Esophagus squamous epithelium (tissue), 5 donors: Measurements from ENCODE around the gene AIG1. TPM values are rescaled to one million over a fixed set of nuclear protein-coding genes. Genes with fewer than 3 reads are reported as not detected.
"Not testable (repeated sequence)": the region's sequence is repeated elsewhere in the genome, so short reads cannot be mapped to it uniquely, and the experiment has no call there.

Experiments used
- DNase-seq: peaks from one replicate; lab custom pipeline; 2025; lab: John Stamatoyannopoulos, UW
- H3K27ac ChIP-seq, 4 donors: fragments of 200-600 bp; sonication (generic); one replicate each; pipeline ENCODE4 v1.5.1; 2016 to 2019; ENCODE audit warnings: mild to moderate bottlenecking in 1 of 4
- H3K27me3 ChIP-seq, 4 donors: fragments of 200-600 bp; sonication (generic); 1 replicate in 3 of 4; 2 replicates in 1 of 4; pipeline versions ENCODE4 v1.5.1 to v1.6.0; 2017 to 2021; ENCODE audit warnings: antibody characterized with exemption in 1 of 4
- H3K36me3 ChIP-seq, 3 donors: fragments of 200-600 bp; sonication (generic); one replicate each; pipeline ENCODE4 v1.5.1; 2016 to 2019
- H3K4me1 ChIP-seq, 3 donors: fragments of 200-600 bp; sonication (generic); one replicate each; pipeline ENCODE4 v1.5.1; 2017 to 2019
- H3K4me3 ChIP-seq, 4 donors: fragments of 200-600 bp; sonication (generic); 1 replicate in 3 of 4; 2 replicates in 1 of 4; pipeline ENCODE4 v1.5.1; 2016 to 2019; ENCODE audit warnings: mild to moderate bottlenecking in 2 of 4, moderate library complexity in 1 of 4
- H3K9me3 ChIP-seq, 3 donors: fragments of 200-600 bp; sonication (generic); one replicate each; pipeline ENCODE4 v1.5.1; 2016 to 2019
- POLR2A ChIP-seq, 4 donors: fragments of 450-650 bp; IDR thresholded peaks; one replicate each; pipeline ENCODE4 v1.6.1; 2017; ENCODE audit warnings: antibody characterized with exemption in 4 of 4, mild to moderate bottlenecking in 4 of 4, moderate library complexity in 3 of 4
- WGBS, 2 donors: methylation state at CpG; one replicate each; pipeline ENCODE4 v1.1.5; 2018; 5-methylcytosine and 5-hydroxymethylcytosine counted together
- intact Hi-C: fragments of 100-400 bp; cut with DNase I; formaldehyde crosslinking; loops from one replicate; pipeline ENCODE4 v1.15.0; 2022
- total RNA-seq, 4 donors: library from RNA; depleted of rRNA; stranded (reverse); fragments of >200 nt; gene quantifications; one replicate each; pipeline ENCODE4 v1.1.0, GENCODE V29; 2016
- TF ChIP-seq, protein P1 (sequence below), 6 experiments: fragments of 450-650 bp in 4 of 6; fragments of 200-600 bp in 2 of 6; sonication (generic) in 2 of 6; IDR thresholded peaks; one replicate each; pipeline ENCODE4 v1.5.1; 2016 to 2019; ENCODE audit warnings: antibody characterized with exemption in 6 of 6, mild to moderate bottlenecking in 4 of 6, moderate library complexity in 4 of 6
- donor health status: DM: yes; HTN: yes; CAD: no.

The AIG1 gene
- total RNA-seq, 4 donors from 2014 or later: 29.1 to 30.5 (median 29.9) TPM

DNA sequence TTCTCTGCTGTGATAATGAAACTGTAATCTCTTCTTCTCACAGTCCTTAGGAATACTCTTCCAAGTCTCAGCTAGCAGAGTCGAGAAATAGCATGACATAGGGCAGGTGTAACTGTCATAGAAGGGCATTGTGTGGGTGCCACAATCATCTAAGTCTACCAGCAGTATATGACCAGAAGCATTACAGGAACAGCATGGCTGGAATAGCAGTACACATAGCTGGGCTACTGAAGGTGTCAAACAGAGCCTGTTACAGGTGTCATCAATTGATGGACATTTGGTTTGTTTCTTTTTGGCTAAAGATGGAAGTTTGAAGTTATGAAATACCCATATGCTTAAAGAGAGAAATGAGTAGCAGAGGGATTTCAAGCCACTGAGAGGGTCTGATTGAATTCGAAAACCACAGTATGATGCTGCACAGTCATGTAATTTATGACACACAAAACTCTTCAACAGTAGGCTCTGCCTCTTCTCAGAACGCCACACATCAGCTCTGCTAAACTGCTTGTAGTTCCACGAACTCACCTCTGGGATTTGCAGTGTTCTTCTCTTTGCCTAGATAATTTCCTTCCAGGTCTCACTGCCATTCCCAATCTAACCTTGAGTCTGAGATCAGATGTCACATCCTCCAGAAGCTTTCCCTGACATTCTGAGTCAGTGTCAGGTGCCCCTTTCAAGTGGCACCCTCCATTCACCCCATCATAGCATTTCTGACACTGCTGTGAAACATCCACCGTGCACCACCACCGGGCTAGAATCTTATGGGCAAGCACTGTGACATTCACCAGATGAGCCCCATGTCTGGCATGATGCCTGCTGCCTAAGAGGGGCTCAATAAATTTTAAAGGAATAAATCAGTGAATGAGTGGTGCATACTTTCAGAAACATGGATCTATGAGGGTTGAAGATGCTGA, 238.8 kb downstream of the AIG1 start:
- Histone ChIP-seq H3K27ac (no peak overlapping the region), H3K27me3 (no peaks in the 10 kb centered on the region), H3K4me3 (no peak overlapping the region), H3K4me1 (no peaks in the 10 kb centered on the region), H3K9me3 (no peaks in the 10 kb centered on the region), H3K36me3 (no peaks in the 10 kb centered on the region)
- intact Hi-C loops: no loop called here
- TF ChIP-seq, protein P1, sequence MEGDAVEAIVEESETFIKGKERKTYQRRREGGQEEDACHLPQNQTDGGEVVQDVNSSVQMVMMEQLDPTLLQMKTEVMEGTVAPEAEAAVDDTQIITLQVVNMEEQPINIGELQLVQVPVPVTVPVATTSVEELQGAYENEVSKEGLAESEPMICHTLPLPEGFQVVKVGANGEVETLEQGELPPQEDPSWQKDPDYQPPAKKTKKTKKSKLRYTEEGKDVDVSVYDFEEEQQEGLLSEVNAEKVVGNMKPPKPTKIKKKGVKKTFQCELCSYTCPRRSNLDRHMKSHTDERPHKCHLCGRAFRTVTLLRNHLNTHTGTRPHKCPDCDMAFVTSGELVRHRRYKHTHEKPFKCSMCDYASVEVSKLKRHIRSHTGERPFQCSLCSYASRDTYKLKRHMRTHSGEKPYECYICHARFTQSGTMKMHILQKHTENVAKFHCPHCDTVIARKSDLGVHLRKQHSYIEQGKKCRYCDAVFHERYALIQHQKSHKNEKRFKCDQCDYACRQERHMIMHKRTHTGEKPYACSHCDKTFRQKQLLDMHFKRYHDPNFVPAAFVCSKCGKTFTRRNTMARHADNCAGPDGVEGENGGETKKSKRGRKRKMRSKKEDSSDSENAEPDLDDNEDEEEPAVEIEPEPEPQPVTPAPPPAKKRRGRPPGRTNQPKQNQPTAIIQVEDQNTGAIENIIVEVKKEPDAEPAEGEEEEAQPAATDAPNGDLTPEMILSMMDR (IDR thresholded peaks at IDR 0.05): no peak
- TF ChIP-seq POLR2A (IDR thresholded peaks at IDR 0.05): no peak
- 74 to 81% methylated on average over 6 of the region's 6 CpGs for WGBS, 2 donors
- DNase-seq: no peak

DNA sequence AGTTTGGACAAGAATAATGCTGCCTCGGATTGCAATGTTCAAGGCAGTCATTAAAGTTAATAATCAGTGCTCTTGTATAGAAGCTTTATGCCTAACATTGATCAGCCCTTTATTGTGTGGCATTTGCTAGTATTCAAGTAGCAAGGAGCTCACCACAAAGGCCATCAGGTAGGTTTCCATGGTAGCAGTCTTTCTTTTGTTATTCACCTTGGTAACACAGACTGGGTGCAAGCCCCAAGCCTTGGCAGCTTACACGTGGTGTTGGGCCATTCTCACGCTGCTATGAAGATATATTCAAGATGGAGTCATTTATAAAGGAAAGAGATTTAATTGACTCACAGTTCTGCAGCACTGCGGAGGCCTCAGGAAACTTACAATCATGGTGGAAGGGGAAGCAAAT, 240.5 kb downstream of the AIG1 start:
- Histone ChIP-seq H3K9me3 (no peaks in the 10 kb centered on the region), H3K4me3 (no peak overlapping the region), H3K27me3 (no peaks in the 10 kb centered on the region), H3K4me1 (no peaks in the 10 kb centered on the region), H3K27ac (no peak overlapping the region), H3K36me3 (no peaks in the 10 kb centered on the region)
- WGBS, 2 donors: 53 to 68% methylated on average over 4 of the region's 4 CpGs
- TF ChIP-seq, protein P1 (IDR thresholded peaks at IDR 0.05): no peak
- TF ChIP-seq POLR2A (IDR thresholded peaks at IDR 0.05): no peak
- DNase-seq: no peak
- intact Hi-C loops: no loop called here

DNA sequence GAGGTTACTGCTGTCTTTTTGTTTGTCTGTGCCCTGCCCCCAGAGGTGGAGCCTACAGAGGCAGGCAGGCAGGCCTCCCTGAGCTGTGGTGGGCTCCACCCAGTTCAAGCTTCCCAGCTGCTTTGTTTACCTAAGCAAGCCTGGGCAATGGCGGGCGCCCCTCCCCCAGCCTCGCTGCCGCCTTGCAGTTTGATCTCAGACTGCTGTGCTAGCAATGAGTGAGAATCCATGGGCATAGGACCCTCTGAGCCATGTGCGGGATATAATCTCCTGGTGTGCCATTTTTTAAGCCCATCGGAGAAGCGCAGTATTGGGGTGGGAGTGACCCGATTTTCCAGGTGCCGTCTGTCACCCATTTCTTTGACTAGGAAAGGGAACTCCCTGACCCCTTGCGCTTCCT, 247.1 kb downstream of the AIG1 start:
- H3K9me3 ChIP-seq, H3K4me3 ChIP-seq, H3K36me3 ChIP-seq, DNase-seq, intact Hi-C loops, H3K27ac ChIP-seq, H3K4me1 ChIP-seq, H3K27me3 ChIP-seq: not testable (repeated sequence)
- WGBS, 2 donors: 91 to 100% methylated on average over 6 to 7 of the region's 10 CpGs

DNA sequence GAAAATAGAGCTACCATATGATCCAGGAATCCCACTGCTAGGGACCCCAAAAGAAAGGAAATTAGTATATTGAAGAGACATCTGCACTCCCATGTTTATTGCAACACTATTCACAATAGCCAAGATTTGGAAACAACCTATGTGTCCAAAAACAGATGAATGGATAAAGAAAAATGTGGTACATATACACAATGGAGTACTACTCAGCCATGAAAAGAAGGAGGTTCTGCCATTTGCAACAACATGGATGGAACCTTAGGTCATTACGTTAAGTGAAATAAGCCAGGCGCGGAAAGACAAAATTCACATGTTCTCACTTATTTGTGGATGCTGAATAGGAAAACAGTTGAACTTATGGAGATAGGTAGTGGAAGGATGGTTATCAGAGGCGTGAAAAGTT, 252.5 kb downstream of the AIG1 start:
- TF ChIP-seq, protein P1 (IDR thresholded peaks at IDR 0.05): no peak
- TF ChIP-seq POLR2A (IDR thresholded peaks at IDR 0.05): no peak
- Histone ChIP-seq H3K4me3 (no peak overlapping the region), H3K27ac (no peak overlapping the region), H3K9me3 (no peaks in the 10 kb centered on the region), H3K27me3 (no peaks in the 10 kb centered on the region), H3K36me3 (no peaks in the 10 kb centered on the region), H3K4me1 (no peaks in the 10 kb centered on the region)
- intact Hi-C loops: no loop called here
- WGBS, 2 donors: 93 to 94% methylated on average over 4 of the region's 4 CpGs
- DNase-seq: no peak

- TF ChIP-seq, protein P1 (IDR thresholded peaks at IDR 0.05): no peak
- TF ChIP-seq POLR2A (IDR thresholded peaks at IDR 0.05): no peak
- intact Hi-C loops: no loop called here
These were observed 260.9 kb downstream of the AIG1 start for GRCh38 chr6:143321491-143322086.

More at GRCh38 chr6:143321491-143322086, 260.9 kb downstream of the AIG1 start:
- Histone ChIP-seq H3K27ac (no peak overlapping the region), H3K27me3 (no peaks in the 10 kb centered on the region), H3K4me3 (no peak overlapping the region), H3K36me3 (no peaks in the 10 kb centered on the region), H3K4me1 (peaks cover 0 to 11% (median 0%) of the 10 kb centered on the region in 3 donors), H3K9me3 (no peaks in the 10 kb centered on the region)
- 72 to 95% methylated on average over 5 of the region's 5 CpGs for WGBS, 2 donors
- DNase-seq: no peak
